ENCODE measurements around the gene CLIP2.

The CLIP2 gene

GRCh38 chr7:74286131-74286530 lies 3.1 kb upstream of the CLIP2 start:
- Mint-ChIP-seq H3K27ac (no peak overlapping the region), H3K4me1 (peaks cover 28% of the 10 kb centered on the region), H3K36me3 (peaks cover 7% of the 10 kb centered on the region), H3K9me3 (no peaks in the 10 kb centered on the region), H3K4me3 (no peak overlapping the region)
- ATAC-seq (no peak), DNase-seq (ENCODE audit: low spot score in 2 of 2) (no peak)

- DNase-seq (ENCODE audit: low spot score in 2 of 2) (no peak), ATAC-seq (no peak)
- Mint-ChIP-seq H3K4me3 (peak overlapping the region; percentile 69), H3K9me3 (no peaks in the 10 kb centered on the region), H3K36me3 (peaks cover 7% of the 10 kb centered on the region), H3K4me1 (peaks cover 28% of the 10 kb centered on the region), H3K27ac (no peak overlapping the region)
Measured at GRCh38 chr7:74287303-74288033, 1.7 kb upstream of the CLIP2 start.

- Mint-ChIP-seq H3K4me1 (peaks cover 33% of the 10 kb centered on the region), H3K36me3 (peaks cover 7% of the 10 kb centered on the region), H3K9me3 (no peaks in the 10 kb centered on the region), H3K4me3 (peak overlapping the region; percentile 69), H3K27ac (peak overlapping the region; percentile 58)
- DNase-seq (ENCODE audit: low spot score in 2 of 2), result peak in 1 of 2 donors; percentile 52
- no peak for ATAC-seq
Measured at GRCh38 chr7:74288034-74288881, 949 bp upstream of the CLIP2 start.

GRCh38 chr7:74289659-74290552 lies 699 bp downstream of the CLIP2 start:
- Mint-ChIP-seq H3K4me1 (peaks cover 38% of the 10 kb centered on the region), H3K4me3 (peak overlapping the region; percentile 69), H3K27ac (no peak overlapping the region), H3K36me3 (peaks cover 7% of the 10 kb centered on the region), H3K9me3 (no peaks in the 10 kb centered on the region)
- ATAC-seq (peak; percentile 43), DNase-seq (ENCODE audit: low spot score in 2 of 2) (peak in 1 of 2 donors; percentile 60)

- H3K36me3 Mint-ChIP-seq, result peaks cover 7% of the 10 kb centered on the region
- no peaks in the 10 kb centered on the region for H3K9me3 Mint-ChIP-seq
- ATAC-seq (no peak), DNase-seq (ENCODE audit: low spot score in 2 of 2) (no peak)
- peak overlapping the region; percentile 69 for H3K4me3 Mint-ChIP-seq
- no peak overlapping the region for H3K27ac Mint-ChIP-seq
- peaks cover 38% of the 10 kb centered on the region for H3K4me1 Mint-ChIP-seq
Measured at GRCh38 chr7:74290553-74290950, 1.3 kb downstream of the CLIP2 start.

GRCh38 chr7:74290981-74291441 lies 1.8 kb downstream of the CLIP2 start:
- H3K4me1 Mint-ChIP-seq, result peaks cover 38% of the 10 kb centered on the region
- no peak for ATAC-seq
- H3K36me3 Mint-ChIP-seq, result peaks cover 7% of the 10 kb centered on the region
- H3K27ac Mint-ChIP-seq, result no peak overlapping the region
- peak overlapping the region; percentile 69 for H3K4me3 Mint-ChIP-seq
- no peaks in the 10 kb centered on the region for H3K9me3 Mint-ChIP-seq
- DNase-seq (ENCODE audit: low spot score in 2 of 2), result no peak

GRCh38 chr7:74291535-74291934 lies 2.3 kb downstream of the CLIP2 start:
- H3K4me3 Mint-ChIP-seq, result no peak overlapping the region

GRCh38 chr7:74292757-74293576 lies 3.8 kb downstream of the CLIP2 start:
- Mint-ChIP-seq H3K4me3 (no peak overlapping the region), H3K9me3 (no peaks in the 10 kb centered on the region), H3K27ac (no peak overlapping the region), H3K4me1 (peaks cover 30% of the 10 kb centered on the region), H3K36me3 (peaks cover 7% of the 10 kb centered on the region)
- no peak for ATAC-seq
- DNase-seq (ENCODE audit: low spot score in 2 of 2), result no peak

More at GRCh38 chr7:74291535-74291934, 2.3 kb downstream of the CLIP2 start:
- Mint-ChIP-seq H3K36me3 (peaks cover 7% of the 10 kb centered on the region), H3K9me3 (no peaks in the 10 kb centered on the region), H3K27ac (no peak overlapping the region), H3K4me1 (peaks cover 38% of the 10 kb centered on the region)
- DNase-seq (ENCODE audit: low spot score in 2 of 2) (no peak), ATAC-seq (no peak)

GRCh38 chr7:74293577-74293908 lies 4.3 kb downstream of the CLIP2 start:
- Mint-ChIP-seq H3K27ac (no peak overlapping the region), H3K4me1 (peaks cover 24% of the 10 kb centered on the region), H3K9me3 (no peaks in the 10 kb centered on the region), H3K36me3 (peaks cover 7% of the 10 kb centered on the region), H3K4me3 (no peak overlapping the region)
- DNase-seq (ENCODE audit: low spot score in 2 of 2) (no peak), ATAC-seq (no peak)

- no peaks in the 10 kb centered on the region for H3K9me3 Mint-ChIP-seq
- H3K27ac Mint-ChIP-seq, result no peak overlapping the region
- H3K36me3 Mint-ChIP-seq, result no peaks in the 10 kb centered on the region
- DNase-seq (ENCODE audit: low spot score in 2 of 2), result no peak
- H3K4me1 Mint-ChIP-seq, result peaks cover 18% of the 10 kb centered on the region
- no peak overlapping the region for H3K4me3 Mint-ChIP-seq
- no peak for ATAC-seq
Measured at GRCh38 chr7:74294191-74294998, 5.2 kb downstream of the CLIP2 start.

- no peaks in the 10 kb centered on the region for H3K36me3 Mint-ChIP-seq
- no peak for DNase-seq (ENCODE audit: low spot score in 2 of 2)
- no peak overlapping the region for H3K4me3 Mint-ChIP-seq
- H3K27ac Mint-ChIP-seq, result no peak overlapping the region
- no peaks in the 10 kb centered on the region for H3K9me3 Mint-ChIP-seq
- peaks cover 10% of the 10 kb centered on the region for H3K4me1 Mint-ChIP-seq
- ATAC-seq, result no peak
Measured at GRCh38 chr7:74297516-74298233, 8.5 kb downstream of the CLIP2 start.

- DNase-seq (ENCODE audit: low spot score in 2 of 2), result no peak
- Mint-ChIP-seq H3K27ac (no peak overlapping the region), H3K9me3 (no peaks in the 10 kb centered on the region), H3K4me1 (no peaks in the 10 kb centered on the region), H3K4me3 (no peak overlapping the region), H3K36me3 (no peaks in the 10 kb centered on the region)
- ATAC-seq, result no peak
Measured at GRCh38 chr7:74299401-74299800, 10.2 kb downstream of the CLIP2 start.

- H3K9me3 Mint-ChIP-seq, result no peaks in the 10 kb centered on the region
- ATAC-seq, result no peak
- DNase-seq (ENCODE audit: low spot score in 2 of 2), result no peak
- H3K27ac Mint-ChIP-seq, result no peak overlapping the region
- H3K36me3 Mint-ChIP-seq, result no peaks in the 10 kb centered on the region
- no peak overlapping the region for H3K4me3 Mint-ChIP-seq
- H3K4me1 Mint-ChIP-seq, result peaks cover 2% of the 10 kb centered on the region
Measured at GRCh38 chr7:74300926-74301325, 11.7 kb downstream of the CLIP2 start.

All from stimulated activated effector memory CD8-positive, alpha-beta T cell treated with anti-CD3 and anti-CD28 coated beads, Interleukin-12 subunit alpha, Interleukin-12 subunit beta, amount 100 ng/mL, for 72 hours (primary cell).